ENCODE measurements around the gene DEK.

Gene DEK

DNA sequence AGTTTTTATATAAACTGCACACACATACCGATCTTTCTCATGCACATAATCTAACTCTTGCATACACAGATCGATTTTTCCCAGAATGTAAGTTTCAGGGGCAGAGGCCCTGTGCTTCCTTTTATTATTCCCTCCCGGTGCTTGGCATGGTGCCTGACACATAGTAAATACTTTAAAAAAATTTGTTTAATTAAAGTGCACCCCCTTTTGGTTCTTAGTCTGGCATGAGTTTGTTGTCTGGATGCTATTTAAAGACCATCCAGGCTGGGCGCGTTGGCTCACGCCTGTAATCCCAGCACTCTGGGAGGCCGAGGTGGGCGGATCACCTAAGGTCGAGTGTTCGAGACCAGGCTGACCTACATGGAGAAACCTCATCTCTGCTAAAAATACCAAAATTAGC lies 5.4 kb upstream of the DEK start:
- Histone ChIP-seq H3K4me3 (replicated peaks; ENCODE audit: insufficient read depth, low read length) (no peak overlapping the region), H3K27ac (replicated peaks) (no peak overlapping the region), H3K27me3 (ENCODE audit: insufficient read depth, poor library complexity, severe bottlenecking) (no peaks in the 10 kb centered on the region)
- no peak for TF ChIP-seq SPI1 (IDR thresholded peaks at IDR 0.05; ENCODE audit: borderline replicate concordance, low read depth)
- TF ChIP-seq, protein P1, sequence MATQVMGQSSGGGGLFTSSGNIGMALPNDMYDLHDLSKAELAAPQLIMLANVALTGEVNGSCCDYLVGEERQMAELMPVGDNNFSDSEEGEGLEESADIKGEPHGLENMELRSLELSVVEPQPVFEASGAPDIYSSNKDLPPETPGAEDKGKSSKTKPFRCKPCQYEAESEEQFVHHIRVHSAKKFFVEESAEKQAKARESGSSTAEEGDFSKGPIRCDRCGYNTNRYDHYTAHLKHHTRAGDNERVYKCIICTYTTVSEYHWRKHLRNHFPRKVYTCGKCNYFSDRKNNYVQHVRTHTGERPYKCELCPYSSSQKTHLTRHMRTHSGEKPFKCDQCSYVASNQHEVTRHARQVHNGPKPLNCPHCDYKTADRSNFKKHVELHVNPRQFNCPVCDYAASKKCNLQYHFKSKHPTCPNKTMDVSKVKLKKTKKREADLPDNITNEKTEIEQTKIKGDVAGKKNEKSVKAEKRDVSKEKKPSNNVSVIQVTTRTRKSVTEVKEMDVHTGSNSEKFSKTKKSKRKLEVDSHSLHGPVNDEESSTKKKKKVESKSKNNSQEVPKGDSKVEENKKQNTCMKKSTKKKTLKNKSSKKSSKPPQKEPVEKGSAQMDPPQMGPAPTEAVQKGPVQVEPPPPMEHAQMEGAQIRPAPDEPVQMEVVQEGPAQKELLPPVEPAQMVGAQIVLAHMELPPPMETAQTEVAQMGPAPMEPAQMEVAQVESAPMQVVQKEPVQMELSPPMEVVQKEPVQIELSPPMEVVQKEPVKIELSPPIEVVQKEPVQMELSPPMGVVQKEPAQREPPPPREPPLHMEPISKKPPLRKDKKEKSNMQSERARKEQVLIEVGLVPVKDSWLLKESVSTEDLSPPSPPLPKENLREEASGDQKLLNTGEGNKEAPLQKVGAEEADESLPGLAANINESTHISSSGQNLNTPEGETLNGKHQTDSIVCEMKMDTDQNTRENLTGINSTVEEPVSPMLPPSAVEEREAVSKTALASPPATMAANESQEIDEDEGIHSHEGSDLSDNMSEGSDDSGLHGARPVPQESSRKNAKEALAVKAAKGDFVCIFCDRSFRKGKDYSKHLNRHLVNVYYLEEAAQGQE (IDR thresholded peaks at IDR 0.05; ENCODE audit: insufficient replicate concordance, low read depth) = no peak
- no peak for TF ChIP-seq GABPA (IDR thresholded peaks at IDR 0.05; ENCODE audit: low read depth)
- no peak for TF ChIP-seq POLR2AphosphoS5 (IDR thresholded peaks at IDR 0.05; ENCODE audit: low read depth)
- TF ChIP-seq, protein P2, sequence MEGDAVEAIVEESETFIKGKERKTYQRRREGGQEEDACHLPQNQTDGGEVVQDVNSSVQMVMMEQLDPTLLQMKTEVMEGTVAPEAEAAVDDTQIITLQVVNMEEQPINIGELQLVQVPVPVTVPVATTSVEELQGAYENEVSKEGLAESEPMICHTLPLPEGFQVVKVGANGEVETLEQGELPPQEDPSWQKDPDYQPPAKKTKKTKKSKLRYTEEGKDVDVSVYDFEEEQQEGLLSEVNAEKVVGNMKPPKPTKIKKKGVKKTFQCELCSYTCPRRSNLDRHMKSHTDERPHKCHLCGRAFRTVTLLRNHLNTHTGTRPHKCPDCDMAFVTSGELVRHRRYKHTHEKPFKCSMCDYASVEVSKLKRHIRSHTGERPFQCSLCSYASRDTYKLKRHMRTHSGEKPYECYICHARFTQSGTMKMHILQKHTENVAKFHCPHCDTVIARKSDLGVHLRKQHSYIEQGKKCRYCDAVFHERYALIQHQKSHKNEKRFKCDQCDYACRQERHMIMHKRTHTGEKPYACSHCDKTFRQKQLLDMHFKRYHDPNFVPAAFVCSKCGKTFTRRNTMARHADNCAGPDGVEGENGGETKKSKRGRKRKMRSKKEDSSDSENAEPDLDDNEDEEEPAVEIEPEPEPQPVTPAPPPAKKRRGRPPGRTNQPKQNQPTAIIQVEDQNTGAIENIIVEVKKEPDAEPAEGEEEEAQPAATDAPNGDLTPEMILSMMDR (IDR thresholded peaks at IDR 0.05; ENCODE audit: insufficient read depth, low read length) = no peak
- DNase-seq (ENCODE audit: low read depth in 1 of 2, low spot score in 1 of 2) = no peak

DNA sequence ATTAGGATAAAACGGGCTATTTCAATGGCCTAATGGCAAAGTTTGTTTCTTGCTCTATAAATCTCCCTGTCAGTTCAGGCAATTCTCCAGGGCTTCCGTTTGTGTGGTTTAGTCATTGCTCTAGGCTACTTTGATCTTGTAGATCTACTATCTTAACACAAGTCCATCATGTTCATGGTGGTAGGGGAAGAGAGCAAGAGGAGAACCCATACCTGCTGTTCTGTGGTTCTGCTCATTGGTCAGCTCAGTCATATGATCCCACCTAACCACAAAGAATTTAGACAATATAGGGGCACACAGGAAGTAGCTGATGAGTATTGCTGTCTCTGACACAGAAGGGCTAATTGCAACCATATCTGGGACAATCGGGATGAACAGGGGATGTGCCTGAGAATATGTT lies 4.9 kb upstream of the DEK start:
- no peak overlapping the region for H3K4me3 ChIP-seq (replicated peaks; ENCODE audit: insufficient read depth, low read length)
- TF ChIP-seq SPI1 (IDR thresholded peaks at IDR 0.05; ENCODE audit: borderline replicate concordance, low read depth) (no peak), GABPA (IDR thresholded peaks at IDR 0.05; ENCODE audit: low read depth) (no peak), POLR2AphosphoS5 (IDR thresholded peaks at IDR 0.05; ENCODE audit: low read depth) (no peak)
- TF ChIP-seq, protein P2 (IDR thresholded peaks at IDR 0.05; ENCODE audit: insufficient read depth, low read length) = no peak
- TF ChIP-seq, protein P1 (IDR thresholded peaks at IDR 0.05; ENCODE audit: insufficient replicate concordance, low read depth) = no peak
- DNase-seq (ENCODE audit: low read depth in 1 of 2, low spot score in 1 of 2) = no peak
- no peaks in the 10 kb centered on the region for H3K27me3 ChIP-seq (ENCODE audit: insufficient read depth, poor library complexity, severe bottlenecking)
- H3K27ac ChIP-seq (replicated peaks) = no peak overlapping the region

DNA sequence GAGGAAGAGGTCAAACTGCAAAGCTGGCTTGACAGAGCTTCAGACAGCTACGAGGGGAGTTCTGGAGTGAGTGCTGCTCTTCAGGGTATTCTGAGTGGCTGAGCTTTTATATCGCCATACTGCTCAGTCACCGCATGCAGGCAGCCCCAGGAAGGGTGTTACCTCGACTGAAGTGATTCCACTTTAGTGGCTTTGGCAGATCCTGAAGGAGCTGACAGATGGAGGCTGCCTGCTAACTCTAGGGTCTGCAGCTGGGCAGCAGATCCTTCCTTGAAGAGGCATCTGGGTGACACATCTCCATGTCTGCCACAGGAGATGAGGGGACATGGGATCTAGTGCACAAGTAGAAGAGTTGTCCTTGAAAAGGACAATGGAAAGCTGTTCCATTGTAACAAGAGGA lies 3.7 kb upstream of the DEK start:
- Histone ChIP-seq H3K4me3 (replicated peaks; ENCODE audit: insufficient read depth, low read length) (no peak overlapping the region), H3K27me3 (ENCODE audit: insufficient read depth, poor library complexity, severe bottlenecking) (no peaks in the 10 kb centered on the region), H3K27ac (replicated peaks) (no peak overlapping the region)
- DNase-seq (ENCODE audit: low read depth in 1 of 2, low spot score in 1 of 2) = no peak
- TF ChIP-seq, protein P1 (IDR thresholded peaks at IDR 0.05; ENCODE audit: insufficient replicate concordance, low read depth) = no peak
- TF ChIP-seq POLR2AphosphoS5 (IDR thresholded peaks at IDR 0.05; ENCODE audit: low read depth) (no peak), SPI1 (IDR thresholded peaks at IDR 0.05; ENCODE audit: borderline replicate concordance, low read depth) (no peak), GABPA (IDR thresholded peaks at IDR 0.05; ENCODE audit: low read depth) (no peak)
- TF ChIP-seq, protein P2 (IDR thresholded peaks at IDR 0.05; ENCODE audit: insufficient read depth, low read length) = no peak
